Activated CD4-positive, alpha-beta memory T cell treated with anti-CD3 and anti-CD28 coated beads for 36 hours (primary cell): ENCODE data around the gene TLL1. TPM values are rescaled to one million over a fixed set of nuclear protein-coding genes. Genes with fewer than 3 reads are reported as not detected.

ENCODE experiments used
- CTCF ChIA-PET: fragments of 350-600 bp; sonication (Branson Sonifier 250); formaldehyde crosslinking; loops from one replicate; lab custom pipeline; 2021; ENCODE audit warnings: antibody characterized with exemption, inconsistent platforms; lab: Charles Lee
- POLR2A ChIA-PET: fragments of 350-600 bp; sonication (Branson Sonifier 250); formaldehyde crosslinking; loops from one replicate; lab custom pipeline; 2021; ENCODE audit warnings: antibody characterized with exemption; lab: Charles Lee
- DNase-seq: peaks from one replicate; pipeline ENCODE4 v3.0.0-alpha.2; 2020
- H3K27ac Mint-ChIP-seq: one replicate; pipeline ENCODE4 v1.8.0; 2021; ENCODE audit warnings: mixed read lengths
- H3K27me3 Mint-ChIP-seq: one replicate; pipeline ENCODE4 v1.8.0; 2021; ENCODE audit warnings: mixed read lengths
- H3K36me3 Mint-ChIP-seq: one replicate; pipeline ENCODE4 v1.8.0; 2021; ENCODE audit warnings: mixed read lengths
- H3K4me1 Mint-ChIP-seq: one replicate; pipeline ENCODE4 v1.8.0; 2021; ENCODE audit warnings: low read depth, mixed read lengths
- H3K4me3 Mint-ChIP-seq: one replicate; pipeline ENCODE4 v1.8.0; 2021; ENCODE audit warnings: mild to moderate bottlenecking, mixed read lengths
- H3K9me3 Mint-ChIP-seq: one replicate; pipeline ENCODE4 v1.8.0; 2021; ENCODE audit warnings: mixed read lengths
- intact Hi-C: fragments of 100-400 bp; cut with micrococcal nuclease; formaldehyde crosslinking; loops from one replicate; pipeline ENCODE4 v1.15.1; 2023
- total RNA-seq, 2 experiments: library from RNA; stranded (reverse); gene quantifications; one replicate each; pipeline ENCODE4 v1.2.3, GENCODE V29; 2021

Gene TLL1
- total RNA-seq, 2 experiments from 2014 or later: not detected

- ChIA-PET POLR2A (no interaction called here), CTCF (no interaction called here)
- no peak for DNase-seq
- Mint-ChIP-seq H3K9me3 (no peaks in the 10 kb centered on the region), H3K27ac (no peak overlapping the region), H3K4me1 (no peaks in the 10 kb centered on the region), H3K27me3 (no peaks in the 10 kb centered on the region), H3K4me3 (no peak overlapping the region), H3K36me3 (no peaks in the 10 kb centered on the region)
- intact Hi-C loops: no loop called here
These were observed 271.6 kb downstream of the TLL1 start for GRCh38 chr4:166144607-166145006.

- intact Hi-C loops: no loop called here
- Mint-ChIP-seq H3K9me3 (no peaks in the 10 kb centered on the region), H3K27me3 (no peaks in the 10 kb centered on the region), H3K4me1 (no peaks in the 10 kb centered on the region), H3K4me3 (no peak overlapping the region), H3K27ac (no peak overlapping the region), H3K36me3 (no peaks in the 10 kb centered on the region)
- no peak for DNase-seq
- ChIA-PET POLR2A (no interaction called here), CTCF (no interaction called here)
These were observed 273.9 kb downstream of the TLL1 start for GRCh38 chr4:166146806-166147540.
